Upper lobe of left lung (tissue), 4 donors: ENCODE results near the gene RSRC1.

ENCODE experiments used
- CTCF ChIP-seq, 6 experiments: fragments of 450-650 bp in 4 of 6; fragments of 200-600 bp in 2 of 6; sonication (generic) in 2 of 6; IDR thresholded peaks; one replicate each; pipeline ENCODE4 v1.5.1; 2016 to 2019; ENCODE audit warnings: antibody characterized with exemption in 6 of 6
- EP300 ChIP-seq, 4 donors: sonication (generic); formaldehyde crosslinking; IDR thresholded peaks; one replicate each; pipeline ENCODE4 v1.5.1; 2017; ENCODE audit warnings: antibody characterized with exemption in 4 of 4, control low read depth in 2 of 4
- POLR2A ChIP-seq, 4 donors: fragments of 450-650 bp; IDR thresholded peaks; one replicate each; pipeline ENCODE4 v1.5.1; 2016 to 2017; ENCODE audit warnings: antibody characterized with exemption in 4 of 4, mild to moderate bottlenecking in 2 of 4
- POLR2AphosphoS5 ChIP-seq, 2 donors: sonication (generic); formaldehyde crosslinking; IDR thresholded peaks; one replicate each; pipeline ENCODE4 v1.5.1; 2017; ENCODE audit warnings: antibody characterized with exemption in 2 of 2

GRCh38 chr3:158086776-158087175 lies 23.1 kb upstream of the RSRC1 start:
- TF ChIP-seq POLR2A (IDR thresholded peaks at IDR 0.05) (no peak), CTCF (IDR thresholded peaks at IDR 0.05) (no peak), POLR2AphosphoS5 (IDR thresholded peaks at IDR 0.05) (no peak), EP300 (IDR thresholded peaks at IDR 0.05) (no peak)
